Stimulated activated CD4-positive, alpha-beta T cell treated with anti-CD3 and anti-CD28 coated beads, Interleukin-1b, Interleukin-23, amount 100 ng/mL, for 48 hours (primary cell): ENCODE measurements around the gene SLC25A47.
"Not testable (repeated sequence)": the region's sequence is repeated elsewhere in the genome, so short reads cannot be mapped to it uniquely, and the experiment has no call there.

Source experiments
- DNase-seq: peaks from one replicate; pipeline ENCODE4 v3.0.0-alpha.2; 2020

SLC25A47 gene

GRCh38 chr14:100290607-100291304, 32.4 kb upstream of the SLC25A47 start:
- DNase-seq, result no peak

- no peak for DNase-seq
Observed at GRCh38 chr14:100291305-100292075, 31.6 kb upstream of the SLC25A47 start.

GRCh38 chr14:100292301-100292775, 30.8 kb upstream of the SLC25A47 start:
- no peak for DNase-seq

- DNase-seq, result no peak
Observed at GRCh38 chr14:100292776-100293461, 30.2 kb upstream of the SLC25A47 start.

- DNase-seq, result no peak
Observed at GRCh38 chr14:100293497-100294212, 29.5 kb upstream of the SLC25A47 start.

- DNase-seq, result no peak
Observed at GRCh38 chr14:100294213-100294962, 28.8 kb upstream of the SLC25A47 start.

- DNase-seq, result no peak
Observed at GRCh38 chr14:100294963-100295330, 28.2 kb upstream of the SLC25A47 start.

- no peak for DNase-seq
Observed at GRCh38 chr14:100295376-100296105, 27.6 kb upstream of the SLC25A47 start.

- DNase-seq, result no peak
Observed at GRCh38 chr14:100296106-100296651, 27.0 kb upstream of the SLC25A47 start.

GRCh38 chr14:100296729-100297128, 26.4 kb upstream of the SLC25A47 start:
- not testable (repeated sequence) for DNase-seq

DNA sequence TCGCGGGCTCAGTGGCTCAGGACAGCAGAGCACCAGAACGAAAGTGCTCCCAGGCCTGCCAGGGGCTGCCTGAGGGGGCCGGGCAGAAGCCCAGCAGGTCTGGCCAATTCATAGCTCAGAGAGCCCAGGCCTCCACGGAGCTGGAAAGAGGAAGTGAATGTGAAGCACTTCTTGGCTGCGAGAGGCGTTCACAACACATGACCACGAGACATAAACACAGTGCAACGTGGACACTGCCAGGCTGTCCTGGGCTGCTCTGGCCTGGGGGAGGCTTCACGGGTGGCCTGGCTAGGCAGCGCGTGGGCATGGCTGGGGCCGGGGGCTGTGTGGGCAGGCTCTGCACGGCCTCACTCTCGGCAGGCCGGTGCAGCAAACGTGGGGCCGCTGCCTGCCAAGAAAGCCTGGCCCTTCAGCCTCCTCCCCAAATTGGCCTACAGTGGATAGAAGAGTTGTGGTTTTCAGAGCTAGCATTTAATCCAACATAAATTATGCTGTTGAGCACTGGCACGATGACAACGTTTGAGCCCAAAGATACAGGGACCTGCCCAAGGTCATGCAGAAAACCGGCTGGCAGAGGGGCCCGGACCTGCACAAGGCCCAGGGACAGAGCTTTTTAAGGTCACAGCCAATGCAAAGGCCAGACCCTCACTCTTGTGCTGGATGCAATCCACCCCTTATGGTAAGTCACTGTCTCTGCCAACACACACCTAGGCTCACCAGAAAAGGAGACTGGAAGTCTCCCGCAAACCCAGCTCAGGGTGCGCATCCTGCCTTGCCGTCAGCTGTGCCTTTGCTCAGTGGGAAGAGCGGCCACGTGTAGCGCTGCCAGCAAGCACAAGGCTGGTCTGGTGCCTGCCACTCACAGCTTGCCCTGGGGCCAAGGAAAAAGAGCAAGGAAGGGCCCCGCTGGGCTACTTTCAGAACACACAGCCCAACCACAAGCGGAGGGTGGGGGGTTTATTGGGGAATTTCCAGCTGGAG, 25.5 kb upstream of the SLC25A47 start:
- DNase-seq, result no peak

GRCh38 chr14:100298551-100299237, 24.4 kb upstream of the SLC25A47 start:
- no peak for DNase-seq

GRCh38 chr14:100299238-100299560, 23.9 kb upstream of the SLC25A47 start:
- DNase-seq, result no peak

- no peak for DNase-seq
Observed at GRCh38 chr14:100302616-100303015, 20.5 kb upstream of the SLC25A47 start.

DNA sequence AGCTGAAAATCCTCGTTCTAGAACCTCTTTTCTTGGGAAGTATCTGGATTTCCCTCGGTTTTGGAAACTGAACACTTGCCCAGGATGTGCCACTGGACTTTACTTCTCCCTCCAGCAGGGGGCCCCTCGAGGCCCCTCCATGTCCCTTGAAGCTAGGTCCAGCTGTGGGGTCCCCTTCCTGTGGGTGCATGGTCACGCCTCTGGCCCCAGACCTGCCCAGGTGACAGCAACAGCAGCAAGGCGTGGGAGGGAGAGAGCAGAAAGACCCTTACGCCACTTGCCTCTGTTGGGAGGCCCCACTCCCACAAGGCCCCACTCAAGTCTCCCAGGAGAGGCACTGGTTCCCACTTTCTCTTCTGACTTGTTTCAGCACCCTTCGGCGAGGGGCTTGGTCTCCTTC, 20.0 kb upstream of the SLC25A47 start:
- no peak for DNase-seq

DNA sequence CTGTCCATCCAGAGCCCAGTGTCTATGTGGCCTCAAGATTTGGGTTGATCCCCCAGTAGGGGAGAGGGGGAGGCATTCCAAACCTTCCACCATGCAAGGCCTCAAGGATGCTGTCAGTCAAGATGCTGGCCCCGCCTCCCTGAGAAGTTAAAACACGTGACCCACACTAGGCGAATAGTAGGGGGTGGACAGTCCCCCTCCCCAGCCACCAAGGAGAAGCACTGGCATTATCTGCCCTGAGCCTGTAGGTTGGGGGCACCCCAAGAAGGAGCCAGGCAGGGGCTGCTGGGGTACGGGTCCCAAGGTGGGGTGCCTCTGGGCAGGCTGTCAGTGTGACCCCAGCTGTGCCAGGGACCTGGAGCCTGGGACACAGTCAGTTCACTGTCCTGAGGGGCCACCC, 19.2 kb upstream of the SLC25A47 start:
- DNase-seq, result no peak

DNA sequence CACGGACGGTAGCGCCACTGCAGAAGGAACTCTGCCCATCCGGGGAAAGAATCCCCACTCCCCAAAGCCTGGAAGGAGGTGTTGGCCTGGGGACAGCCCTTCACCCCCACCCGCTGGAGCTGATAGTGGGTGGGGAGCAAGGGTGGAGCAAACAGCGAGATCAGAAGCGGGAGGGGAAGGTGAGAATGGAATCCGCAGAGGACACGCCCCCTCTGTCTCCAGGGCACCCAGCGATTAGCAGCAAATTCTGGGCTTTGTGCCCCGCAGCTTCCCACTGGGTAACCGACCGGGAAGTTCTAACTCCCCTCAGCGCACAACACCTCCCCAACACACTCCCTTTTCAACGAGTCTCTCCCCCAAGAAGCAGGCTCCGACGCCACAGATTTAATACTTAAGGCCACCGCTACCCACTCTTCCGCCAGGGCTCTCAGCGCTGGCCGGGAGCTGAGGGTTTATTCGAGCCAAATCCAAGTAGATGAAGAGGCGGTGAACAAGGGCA, 18.3 kb upstream of the SLC25A47 start:
- DNase-seq, result no peak

GRCh38 chr14:100305324-100306100, 17.6 kb upstream of the SLC25A47 start:
- no peak for DNase-seq
